ENCODE data around the gene PLXNB2. TPM values are rescaled to one million over a fixed set of nuclear protein-coding genes. Genes with fewer than 3 reads are reported as not detected.
"Not testable (repeated sequence)": the region's sequence is repeated elsewhere in the genome, so short reads cannot be mapped to it uniquely, and the experiment has no call there.

PLXNB2 gene
- 46.0 TPM for total RNA-seq

DNA sequence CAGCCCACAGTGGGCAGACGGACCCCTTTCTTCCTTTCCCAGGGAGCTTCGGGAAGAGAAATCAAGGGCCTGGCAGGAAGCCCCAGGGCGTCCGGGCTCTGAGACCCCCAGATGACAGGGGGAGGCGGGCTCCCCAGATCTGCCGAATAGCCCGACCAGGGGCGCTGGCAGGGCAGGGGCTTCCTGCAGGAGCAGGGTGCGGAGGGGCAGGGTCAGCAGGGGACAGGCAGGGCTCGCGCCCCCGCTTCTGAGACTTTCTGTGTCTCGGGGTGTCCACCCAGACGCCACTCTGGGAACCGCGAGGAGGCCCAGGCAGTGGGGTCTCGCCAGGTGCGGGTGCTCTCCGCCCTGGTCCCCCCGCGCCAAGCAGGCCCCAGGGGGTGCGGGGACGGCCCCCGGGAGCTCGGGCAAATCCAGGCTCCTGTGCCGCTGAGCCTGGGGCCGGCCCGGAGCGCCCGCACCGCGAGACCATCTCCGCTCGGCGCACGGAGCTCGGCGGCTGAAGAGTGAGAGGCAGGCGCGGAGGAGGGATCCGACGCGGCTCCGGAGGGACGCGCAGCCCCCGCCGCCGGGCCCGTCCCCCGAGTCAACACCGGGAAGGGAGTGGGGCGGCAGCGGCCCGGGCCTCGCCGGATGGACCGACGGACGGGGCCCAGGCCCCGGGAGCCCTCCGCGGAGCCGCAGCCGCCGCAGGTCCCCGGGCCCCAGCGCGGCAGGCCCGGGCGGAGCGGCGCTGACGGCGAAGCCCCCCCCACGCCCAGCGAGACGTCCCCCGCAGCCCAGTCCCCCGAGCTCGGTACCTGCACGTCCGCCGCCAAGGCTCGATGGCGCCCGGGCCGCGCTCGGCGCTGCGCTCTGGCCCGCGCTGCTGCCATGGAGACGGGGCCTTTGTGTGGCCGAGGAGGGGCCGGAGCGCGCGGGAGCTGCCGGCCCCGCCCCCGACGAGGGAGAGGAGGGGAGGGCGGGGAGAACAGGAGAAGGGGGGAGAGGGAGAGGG lies at the start of gene PLXNB2:
Gene PLXNB2 (minus strand): TSS at position 894 of the 997 bp plus-strand sequence. CDS start 17,062 bp downstream, outside the sequence.
- peak; percentile 81 for DNase-seq

DNA sequence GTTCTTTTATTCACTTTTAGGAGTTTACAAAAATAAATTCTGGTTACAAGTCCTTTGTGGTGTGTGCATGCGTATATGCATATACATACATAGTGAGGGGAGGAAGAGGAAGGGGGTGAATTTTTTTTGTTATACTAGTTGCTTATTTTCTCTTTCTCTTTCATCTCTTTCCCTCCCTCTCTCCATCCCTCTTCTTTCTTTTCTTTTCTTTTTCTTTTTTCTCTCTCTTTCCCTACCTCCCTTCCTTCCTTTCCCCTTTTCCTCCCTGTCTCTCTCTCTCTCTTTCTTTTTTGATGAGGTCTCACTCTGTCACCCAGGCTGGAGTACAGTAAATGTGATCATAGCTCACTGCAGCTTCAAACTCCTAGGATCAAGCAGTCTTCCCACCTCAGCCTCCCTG lies 49.8 kb upstream of the PLXNB2 start:
- no peak for DNase-seq

GRCh38 chr22:50356186-50356585 lies 48.7 kb upstream of the PLXNB2 start:
- DNase-seq: no peak

- DNase-seq: no peak
These were observed 40.6 kb upstream of the PLXNB2 start for GRCh38 chr22:50348058-50348457.

GRCh38 chr22:50347157-50347556 lies 39.7 kb upstream of the PLXNB2 start:
- DNase-seq: no peak

DNA sequence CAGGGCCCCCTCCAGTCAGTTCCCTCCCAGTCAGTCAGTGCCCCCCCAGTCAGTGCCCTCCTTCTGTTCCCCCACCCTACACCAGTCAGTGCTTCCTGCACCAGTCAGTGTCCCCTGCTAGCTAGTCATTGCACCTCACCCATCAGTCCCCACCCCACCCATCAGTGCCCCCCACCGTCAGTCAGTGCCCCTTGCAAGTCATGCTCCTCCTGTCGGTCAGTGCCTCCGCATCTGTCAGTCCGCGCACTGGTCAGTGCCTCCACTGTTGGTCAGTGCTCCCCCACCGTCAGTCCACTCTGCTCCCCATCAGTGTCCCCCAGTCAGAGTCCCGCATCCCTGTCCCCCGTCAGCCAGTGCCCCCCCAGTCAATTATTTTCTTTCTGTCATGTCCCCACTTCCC lies 39.0 kb upstream of the PLXNB2 start:
- no peak for DNase-seq

- no peak for DNase-seq
These were observed 36.1 kb upstream of the PLXNB2 start for GRCh38 chr22:50343541-50343935.

- peak; percentile 75 for DNase-seq
These were observed 35.5 kb upstream of the PLXNB2 start, which contains the start of gene PPP6R2 for GRCh38 chr22:50342651-50343540. TSS of gene PPP6R2 (plus strand) at chr22:50343327. CDS start at chr22:50393909, 50,582 bp downstream.

- DNase-seq: peak; percentile 71
These were observed 34.7 kb upstream of the PLXNB2 start for GRCh38 chr22:50341977-50342650.

GRCh38 chr22:50339945-50340879 lies 32.8 kb upstream of the PLXNB2 start:
- no peak for DNase-seq

GRCh38 chr22:50338860-50339462 lies 31.5 kb upstream of the PLXNB2 start:
- no peak for DNase-seq

- DNase-seq: no peak
These were observed 30.7 kb upstream of the PLXNB2 start for GRCh38 chr22:50338042-50338573.

GRCh38 chr22:50337262-50338041 lies 30.0 kb upstream of the PLXNB2 start:
- no peak for DNase-seq

- not testable (repeated sequence) for DNase-seq
These were observed 27.0 kb upstream of the PLXNB2 start for GRCh38 chr22:50334433-50334832.

DNA sequence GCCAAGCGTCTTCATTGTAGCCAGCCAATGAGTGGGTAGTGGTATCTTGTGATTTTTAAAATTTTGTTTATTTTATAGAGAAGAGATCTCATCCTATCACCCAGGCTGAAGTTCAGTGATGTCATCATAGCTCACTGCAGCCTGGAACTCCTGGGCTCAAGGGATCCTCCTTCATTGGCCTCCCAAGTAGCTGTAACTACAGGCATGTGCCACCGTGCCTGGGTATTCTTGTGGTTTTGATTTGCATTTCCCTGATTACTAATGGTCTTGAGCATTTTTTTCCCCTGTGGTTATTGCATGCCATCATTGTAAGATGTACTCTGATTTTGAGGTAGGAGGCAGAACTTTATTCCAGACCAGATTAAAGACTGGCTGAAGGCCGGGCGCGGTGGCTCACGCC lies 21.8 kb upstream of the PLXNB2 start:
- no peak for DNase-seq

DNA sequence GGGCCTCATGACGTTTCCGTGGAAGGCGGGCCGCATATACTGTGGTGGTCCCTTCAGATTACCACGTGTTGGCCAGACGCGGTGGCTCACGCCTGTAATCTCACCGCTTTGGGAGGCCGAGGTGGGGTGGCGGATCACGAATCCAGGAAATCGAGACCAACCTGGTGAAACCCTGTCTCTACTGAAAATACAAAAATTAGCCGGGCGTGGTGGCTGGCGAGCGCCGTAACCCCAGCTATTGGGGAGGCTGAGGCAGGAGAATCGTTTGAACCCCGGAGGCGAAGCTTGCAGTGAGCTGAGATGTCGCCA lies 20.2 kb upstream of the PLXNB2 start:
- no peak for DNase-seq

- peak; percentile 76 for DNase-seq
These were observed 19.7 kb upstream of the PLXNB2 start, which contains the start of gene DENND6B for GRCh38 chr22:50326956-50327710. TSS of gene DENND6B (minus strand) at chr22:50327012. CDS start at chr22:50326988, 24 bp downstream.

GRCh38 chr22:50326225-50326955 lies 18.9 kb upstream of the PLXNB2 start:
- no peak for DNase-seq
